ENCODE results near the gene ZBP1. TPM values are rescaled to one million over a fixed set of nuclear protein-coding genes. Genes with fewer than 3 reads are reported as not detected.
A peak's percentile ranks its signal among the peaks of the same experiment; 100 is the strongest.

The ZBP1 gene
- total and polyA plus RNA-seq, 3 donors from 2014 or later, result 0.31 to 0.66 TPM; not detected in 1

DNA sequence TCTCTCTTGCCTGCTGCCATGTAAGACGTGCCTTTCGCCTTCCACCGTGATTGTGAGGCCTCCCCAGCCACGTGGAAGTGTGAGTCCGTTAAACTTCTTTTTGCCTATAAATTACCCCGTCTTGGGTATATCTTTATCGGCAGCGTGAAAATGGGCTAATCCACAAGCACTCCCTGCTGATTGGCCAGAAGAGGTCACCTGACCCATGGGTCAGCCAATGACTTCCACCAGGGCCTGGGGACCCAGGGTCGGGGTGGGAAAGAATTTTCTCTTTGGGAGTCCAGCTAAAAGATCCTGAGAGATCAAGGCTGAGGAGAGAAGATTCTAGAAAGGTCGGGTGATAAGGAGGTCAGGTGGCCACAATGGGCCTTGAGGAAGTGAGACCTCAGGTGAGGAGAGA lies 17.1 kb downstream of the ZBP1 start:
- no peak for TF ChIP-seq POLR2A (IDR thresholded peaks at IDR 0.05)
- TF ChIP-seq, protein P1, sequence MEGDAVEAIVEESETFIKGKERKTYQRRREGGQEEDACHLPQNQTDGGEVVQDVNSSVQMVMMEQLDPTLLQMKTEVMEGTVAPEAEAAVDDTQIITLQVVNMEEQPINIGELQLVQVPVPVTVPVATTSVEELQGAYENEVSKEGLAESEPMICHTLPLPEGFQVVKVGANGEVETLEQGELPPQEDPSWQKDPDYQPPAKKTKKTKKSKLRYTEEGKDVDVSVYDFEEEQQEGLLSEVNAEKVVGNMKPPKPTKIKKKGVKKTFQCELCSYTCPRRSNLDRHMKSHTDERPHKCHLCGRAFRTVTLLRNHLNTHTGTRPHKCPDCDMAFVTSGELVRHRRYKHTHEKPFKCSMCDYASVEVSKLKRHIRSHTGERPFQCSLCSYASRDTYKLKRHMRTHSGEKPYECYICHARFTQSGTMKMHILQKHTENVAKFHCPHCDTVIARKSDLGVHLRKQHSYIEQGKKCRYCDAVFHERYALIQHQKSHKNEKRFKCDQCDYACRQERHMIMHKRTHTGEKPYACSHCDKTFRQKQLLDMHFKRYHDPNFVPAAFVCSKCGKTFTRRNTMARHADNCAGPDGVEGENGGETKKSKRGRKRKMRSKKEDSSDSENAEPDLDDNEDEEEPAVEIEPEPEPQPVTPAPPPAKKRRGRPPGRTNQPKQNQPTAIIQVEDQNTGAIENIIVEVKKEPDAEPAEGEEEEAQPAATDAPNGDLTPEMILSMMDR (IDR thresholded peaks at IDR 0.05), result no peak
- WGBS, 2 donors, result 67 to 75% methylated on average over 10 of the region's 10 CpGs
- Histone ChIP-seq H3K36me3 (ENCODE audit: low read depth, missing control alignments) (no peaks in the 10 kb centered on the region), H3K9me3 (no peaks in the 10 kb centered on the region), H3K4me3 (peak overlapping the region in 1 of 2 donors; percentile 31), H3K4me1 (no peaks in the 10 kb centered on the region), H3K27me3 (no peaks in the 10 kb centered on the region), H3K27ac (no peak overlapping the region)
- intact Hi-C loops (cut with DNase I; ENCODE audit: low total_unique reads), result no loop called here
- peak; percentile 41 for DNase-seq

DNA sequence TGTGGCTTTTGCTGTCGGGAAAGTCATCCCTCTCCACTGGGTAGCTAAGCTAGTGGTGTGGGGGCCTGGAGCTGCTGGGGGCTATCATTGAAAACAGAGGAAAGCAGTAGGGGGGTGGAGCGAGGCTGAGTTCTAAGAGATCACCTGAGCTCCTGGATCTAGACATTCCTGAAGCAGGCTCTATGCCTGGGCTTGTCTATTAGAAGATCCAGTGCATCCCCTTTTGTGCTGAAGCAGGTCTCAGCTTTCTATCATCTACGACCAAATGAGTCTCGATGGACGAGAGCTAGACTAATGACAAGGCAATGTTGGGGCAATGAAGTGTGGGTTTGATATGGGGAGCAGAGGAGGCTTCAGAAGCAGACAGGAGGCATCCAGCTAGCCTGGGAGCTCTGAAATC lies 18.5 kb downstream of the ZBP1 start:
- intact Hi-C loops (cut with DNase I; ENCODE audit: low total_unique reads), result no loop called here
- H3K4me1 ChIP-seq, result peaks cover 4% of the 10 kb centered on the region
- TF ChIP-seq, protein P1 (IDR thresholded peaks at IDR 0.05), result no peak
- no peak for TF ChIP-seq POLR2A (IDR thresholded peaks at IDR 0.05)
- no peaks in the 10 kb centered on the region for H3K9me3 ChIP-seq
- 83 to 100% methylated on average over 5 of the region's 5 CpGs for WGBS, 2 donors
- no peaks in the 10 kb centered on the region for H3K27me3 ChIP-seq
- no peaks in the 10 kb centered on the region for H3K36me3 ChIP-seq (ENCODE audit: low read depth, missing control alignments)
- H3K27ac ChIP-seq, result no peak overlapping the region
- no peak for DNase-seq
- no peak overlapping the region for H3K4me3 ChIP-seq

DNA sequence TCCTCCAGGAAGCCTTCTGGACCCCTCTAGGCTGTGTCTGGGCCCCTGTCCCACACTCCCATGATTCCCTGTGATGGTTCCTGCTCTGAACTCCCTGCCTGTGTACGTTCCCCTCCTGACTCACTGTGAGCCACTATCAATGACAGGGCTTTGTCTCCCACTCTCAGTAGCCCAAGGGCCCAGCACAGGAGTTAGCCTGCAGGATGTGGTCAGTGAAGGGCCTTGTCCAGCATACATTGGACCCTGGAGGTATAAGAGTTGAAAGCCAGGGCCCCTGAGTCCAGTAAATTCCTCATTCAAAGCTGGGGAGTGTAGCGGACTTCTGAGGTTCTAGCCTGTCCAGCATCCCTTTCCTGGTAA lies 19.0 kb downstream of the ZBP1 start:
- H3K4me3 ChIP-seq, result no peak overlapping the region
- no peaks in the 10 kb centered on the region for H3K36me3 ChIP-seq (ENCODE audit: low read depth, missing control alignments)
- WGBS, 2 donors, result 94 to 100% methylated on average over 2 of the region's 2 CpGs
- no peak for DNase-seq
- no peaks in the 10 kb centered on the region for H3K9me3 ChIP-seq
- intact Hi-C loops (cut with DNase I; ENCODE audit: low total_unique reads), result no loop called here
- TF ChIP-seq, protein P1 (IDR thresholded peaks at IDR 0.05), result no peak
- no peak for TF ChIP-seq POLR2A (IDR thresholded peaks at IDR 0.05)
- H3K4me1 ChIP-seq, result peaks cover 4% of the 10 kb centered on the region
- no peaks in the 10 kb centered on the region for H3K27me3 ChIP-seq
- no peak overlapping the region for H3K27ac ChIP-seq

DNA sequence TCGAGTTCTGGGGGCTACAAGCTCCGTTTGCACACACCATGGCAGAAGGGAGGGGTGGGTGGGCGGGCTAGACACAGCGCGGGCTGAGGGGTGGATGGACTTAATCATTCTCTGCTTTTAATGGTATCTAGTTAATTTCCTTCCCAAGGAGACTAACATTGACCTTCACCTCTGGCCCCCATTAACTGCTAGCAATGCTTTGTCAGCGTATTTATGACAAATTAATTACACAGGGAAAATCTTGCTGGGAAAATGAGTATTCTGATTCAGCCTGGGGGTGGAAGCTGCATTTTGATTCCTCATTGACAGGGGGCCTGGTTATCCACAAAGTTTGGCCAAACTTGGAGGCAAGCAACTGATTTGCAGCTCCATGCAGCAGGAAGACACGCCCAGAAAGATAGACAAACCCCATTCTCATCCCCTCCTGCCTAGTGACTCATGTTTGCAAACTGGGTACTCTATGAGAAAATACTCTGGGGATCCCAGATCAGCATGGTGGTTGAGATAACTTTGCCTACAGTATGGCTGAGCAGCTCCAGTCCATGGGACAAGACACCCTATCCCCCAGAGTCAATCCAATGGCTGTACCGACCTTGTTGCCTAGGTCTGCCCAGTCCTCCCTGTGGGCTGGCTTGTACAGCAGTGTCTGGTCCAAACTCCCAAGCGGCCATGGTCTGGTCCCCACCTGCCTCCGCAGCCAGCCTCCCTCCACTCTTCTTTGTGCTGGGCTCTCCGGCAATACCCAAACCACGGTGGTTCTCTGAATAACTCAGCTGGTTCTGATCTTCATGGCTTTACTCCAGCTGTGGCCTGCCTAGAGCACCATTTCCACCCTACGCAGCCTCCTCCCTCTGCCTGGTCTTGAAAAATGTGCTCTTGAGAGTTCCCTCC lies 19.7 kb downstream of the ZBP1 start:
- Histone ChIP-seq H3K36me3 (ENCODE audit: low read depth, missing control alignments) (no peaks in the 10 kb centered on the region), H3K27me3 (no peaks in the 10 kb centered on the region), H3K27ac (no peak overlapping the region), H3K4me1 (peaks cover 4% of the 10 kb centered on the region), H3K4me3 (no peak overlapping the region), H3K9me3 (no peaks in the 10 kb centered on the region)
- WGBS, 2 donors, result 81 to 88% methylated on average over 12 to 13 of the region's 13 CpGs
- TF ChIP-seq, protein P1 (IDR thresholded peaks at IDR 0.05), result no peak
- no peak for TF ChIP-seq POLR2A (IDR thresholded peaks at IDR 0.05)
- intact Hi-C loops (cut with DNase I; ENCODE audit: low total_unique reads), result no loop called here
- DNase-seq, result no peak

DNA sequence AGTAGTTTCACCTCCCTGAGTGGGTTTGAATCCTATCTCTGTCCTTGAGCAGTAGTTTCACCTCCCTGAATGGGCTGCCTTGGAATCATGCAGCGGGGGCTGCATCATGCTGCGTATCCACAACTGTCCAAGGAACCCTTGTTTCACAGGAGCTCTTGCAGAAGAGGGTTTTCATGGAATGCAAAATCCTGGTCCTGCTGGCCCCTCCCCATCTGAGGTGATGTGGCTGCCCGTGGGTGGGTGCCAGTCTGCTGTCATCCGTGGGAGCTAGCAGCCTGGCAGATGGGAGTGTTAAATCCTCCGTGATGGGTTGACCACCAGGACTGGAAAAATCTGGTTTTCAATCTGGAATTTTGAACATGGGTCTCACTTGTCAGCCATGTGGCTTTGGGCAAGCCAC lies 21.7 kb downstream of the ZBP1 start:
- 71 to 73% methylated on average over 3 to 5 of the region's 5 CpGs for WGBS, 2 donors
- intact Hi-C loops (cut with DNase I; ENCODE audit: low total_unique reads), result no loop called here
- Histone ChIP-seq H3K27me3 (no peaks in the 10 kb centered on the region), H3K4me1 (peaks cover 4% of the 10 kb centered on the region), H3K36me3 (ENCODE audit: low read depth, missing control alignments) (no peaks in the 10 kb centered on the region), H3K27ac (no peak overlapping the region), H3K9me3 (no peaks in the 10 kb centered on the region), H3K4me3 (no peak overlapping the region)
- TF ChIP-seq, protein P1 (IDR thresholded peaks at IDR 0.05), result no peak
- no peak for TF ChIP-seq POLR2A (IDR thresholded peaks at IDR 0.05)
- no peak for DNase-seq

Measured in testis (tissue), 3 donors.